Right lobe of liver (tissue), 4 donors: ENCODE measurements around the gene ADRA1B.

ENCODE experiments used
- CTCF ChIP-seq, 4 donors: fragments of 200-600 bp in 3 of 4; fragments of 450-650 bp in 1 of 4; IDR thresholded peaks; one replicate each; pipeline versions ENCODE4 v1.5.1 to v1.8.0; 2016 to 2022; ENCODE audit warnings: antibody characterized with exemption in 4 of 4, mild to moderate bottlenecking in 2 of 4
- POLR2A ChIP-seq: fragments of 450-650 bp; IDR thresholded peaks from one replicate; pipeline ENCODE4 v1.6.1; 2017; ENCODE audit warnings: antibody characterized with exemption, mild to moderate bottlenecking
- donor health status: DM: no; HTN: no; CAD: no.
- donor health status: DM: no; HTN: no; CAD: no.
- donor health status: DM: no; HTN: yes; CAD: no.

GRCh38 chr5:159975462-159976019 lies 59.3 kb downstream of the ADRA1B start:
- TF ChIP-seq CTCF (IDR thresholded peaks at IDR 0.05), result peak in 1 of 4 donors; percentile 7
- TF ChIP-seq POLR2A, result no peak
